Activated CD8-positive, alpha-beta memory T cell treated with anti-CD3 and anti-CD28 coated beads, Interleukin-2, amount 50 U/mL, for 1 hour (primary cell): ENCODE data around the gene SPPL2B.

Experiments
- DNase-seq: peaks from one replicate; pipeline ENCODE4 v3.0.0-alpha.2; 2020; ENCODE audit errors: extremely low read depth

The SPPL2B gene

GRCh38 chr19:2355168-2356035, 26.9 kb downstream of the SPPL2B start:
- no peak for DNase-seq

GRCh38 chr19:2356036-2356646, 27.7 kb downstream of the SPPL2B start:
- DNase-seq = no peak

DNA sequence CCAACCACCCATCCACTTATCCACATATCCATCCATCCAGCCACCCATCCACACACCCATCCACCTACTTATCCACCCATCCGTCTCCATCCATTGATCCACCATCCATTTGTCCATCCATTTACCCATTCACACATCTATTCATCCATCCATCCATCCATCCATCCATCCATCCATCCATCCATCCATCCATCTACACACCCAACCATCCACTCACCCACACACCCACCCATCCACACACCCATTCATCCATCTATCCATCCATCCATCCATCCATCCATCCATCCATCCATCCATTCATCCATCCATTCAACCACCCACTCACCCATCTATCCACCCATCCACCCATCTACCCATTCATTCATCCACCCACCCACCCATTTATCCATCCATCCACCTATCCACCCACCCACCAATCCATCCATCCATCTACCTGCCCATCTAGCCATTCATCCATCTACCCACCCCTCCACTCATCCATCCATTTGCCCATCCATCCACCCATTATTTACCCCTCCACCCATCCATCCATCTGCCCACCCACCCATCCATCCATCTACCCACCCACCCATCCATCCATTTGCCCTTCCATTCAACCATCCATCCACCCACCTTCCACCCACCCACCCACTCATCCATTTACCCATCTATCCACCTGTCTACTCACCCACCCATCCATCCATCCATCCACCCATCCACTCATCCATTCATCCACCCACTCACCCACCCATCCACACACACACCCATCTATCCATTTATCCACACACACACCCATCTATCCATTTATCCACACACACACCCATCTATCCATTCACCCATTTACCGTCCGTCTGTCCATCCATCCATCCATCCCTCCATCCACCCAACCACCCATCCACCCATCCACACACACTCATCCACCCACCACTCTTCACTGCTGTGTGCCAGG, 29.1 kb downstream of the SPPL2B start:
- DNase-seq = no peak

DNA sequence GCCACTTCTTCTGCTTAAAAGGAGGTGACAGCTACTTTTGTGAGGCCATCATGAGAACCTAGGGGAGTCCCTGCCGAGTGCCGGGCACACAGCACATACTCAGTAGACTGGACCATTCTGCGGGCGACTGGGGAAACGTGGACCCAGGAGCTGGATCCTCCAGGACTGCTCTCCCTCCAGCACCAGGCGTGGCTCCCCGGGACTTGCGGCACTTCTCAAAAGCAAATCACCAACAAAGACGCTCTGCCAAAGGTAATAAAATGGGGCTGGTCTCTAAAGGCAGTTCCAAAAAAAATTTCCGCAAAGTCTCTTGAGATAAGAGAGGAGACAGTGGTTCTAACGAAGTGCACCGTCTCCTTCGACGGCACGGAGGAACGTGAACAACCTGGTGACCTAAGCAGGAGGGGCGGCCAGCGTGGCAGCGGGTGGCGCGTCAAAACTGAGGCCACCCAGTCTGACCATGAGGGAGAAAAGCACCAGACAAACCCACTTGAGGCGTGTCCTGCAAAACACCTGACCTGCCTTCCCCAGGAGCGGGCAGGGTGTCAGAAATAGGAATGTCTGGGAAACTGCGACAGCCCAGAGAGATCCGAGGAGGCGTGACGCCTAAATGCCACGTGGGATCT, 30.2 kb downstream of the SPPL2B start:
- no peak for DNase-seq

DNA sequence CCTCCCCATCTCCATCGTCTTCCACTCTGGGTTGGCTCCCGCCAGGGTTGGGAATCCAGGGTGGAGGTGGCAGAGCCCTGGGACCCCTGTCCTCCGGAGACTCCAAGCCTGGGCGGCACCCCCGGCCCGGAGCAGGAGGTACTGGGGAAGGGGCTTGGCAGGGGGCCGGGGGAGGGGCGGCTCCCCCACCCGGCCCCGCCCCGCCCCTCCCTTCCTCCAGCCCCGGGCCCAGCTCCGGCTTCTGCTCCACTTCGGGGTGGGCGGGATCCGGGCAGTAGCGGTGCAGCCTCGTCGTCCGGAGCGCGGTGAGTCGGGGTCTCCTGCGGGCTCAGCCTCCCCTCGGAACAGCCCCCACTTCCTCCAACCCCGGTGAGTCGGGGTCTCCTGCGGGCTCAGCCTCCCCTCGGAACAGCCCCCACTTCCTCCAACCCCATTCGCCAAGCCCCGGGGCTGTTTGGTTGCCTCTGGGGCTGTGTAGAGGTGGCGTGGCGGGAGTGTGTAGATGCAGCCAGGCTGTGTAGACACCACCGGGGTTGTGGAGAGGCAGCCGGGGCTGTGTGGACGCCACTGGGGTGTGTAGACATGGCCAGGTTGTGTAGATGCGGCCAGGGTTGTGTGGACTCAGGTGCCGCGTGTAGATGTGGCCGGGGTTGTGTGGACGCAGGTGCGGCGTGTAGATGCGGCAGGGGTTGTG, 31.7 kb downstream of the SPPL2B start, which contains the start of gene TMPRSS9:
TMPRSS9 (plus strand) TSS at position 274 of the 694 bp plus-strand sequence. CDS start 29,521 bp downstream, outside the sequence.
- DNase-seq = no peak

- DNase-seq = no peak
Observed at GRCh38 chr19:2360833-2361232, 32.3 kb downstream of the SPPL2B start.

DNA sequence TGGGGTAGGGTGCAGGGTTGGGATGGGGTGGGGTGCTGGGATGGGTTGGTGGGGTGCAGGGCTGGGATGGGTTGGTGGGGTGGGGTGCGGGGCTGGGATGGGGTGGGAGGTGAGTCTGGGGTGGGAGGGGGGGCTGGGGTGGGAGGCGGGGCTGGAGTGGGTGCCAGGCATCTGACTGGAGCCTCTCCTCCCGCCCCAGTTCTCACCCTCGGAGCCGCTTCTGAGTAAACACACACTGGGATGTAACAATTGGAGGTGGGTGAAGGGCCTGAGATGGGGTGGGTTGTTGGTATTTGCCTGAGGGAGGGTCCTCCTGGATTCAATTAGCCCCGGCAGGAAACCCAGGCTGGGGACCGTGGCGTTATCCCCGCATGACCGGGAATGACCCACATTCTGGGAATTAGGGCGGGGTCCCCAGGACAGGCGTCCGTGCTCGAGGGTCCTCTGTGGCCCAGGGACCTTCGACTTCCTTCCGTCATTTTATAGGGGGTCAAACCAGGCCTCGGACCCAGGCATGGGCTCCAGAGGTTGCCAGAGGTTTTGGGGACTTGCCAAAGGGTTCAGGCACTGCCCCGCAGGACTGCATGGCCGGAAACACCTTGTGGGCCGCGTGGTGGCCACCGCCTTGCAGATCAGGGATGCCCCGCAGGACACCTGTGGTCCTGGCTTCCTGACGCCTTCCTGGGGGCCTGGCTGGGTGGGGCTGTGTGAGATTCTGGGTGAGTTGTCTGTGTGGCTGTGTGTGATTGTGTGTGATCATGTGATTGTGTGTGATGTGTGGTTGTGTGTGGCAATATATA, 33.0 kb downstream of the SPPL2B start:
- no peak for DNase-seq

DNA sequence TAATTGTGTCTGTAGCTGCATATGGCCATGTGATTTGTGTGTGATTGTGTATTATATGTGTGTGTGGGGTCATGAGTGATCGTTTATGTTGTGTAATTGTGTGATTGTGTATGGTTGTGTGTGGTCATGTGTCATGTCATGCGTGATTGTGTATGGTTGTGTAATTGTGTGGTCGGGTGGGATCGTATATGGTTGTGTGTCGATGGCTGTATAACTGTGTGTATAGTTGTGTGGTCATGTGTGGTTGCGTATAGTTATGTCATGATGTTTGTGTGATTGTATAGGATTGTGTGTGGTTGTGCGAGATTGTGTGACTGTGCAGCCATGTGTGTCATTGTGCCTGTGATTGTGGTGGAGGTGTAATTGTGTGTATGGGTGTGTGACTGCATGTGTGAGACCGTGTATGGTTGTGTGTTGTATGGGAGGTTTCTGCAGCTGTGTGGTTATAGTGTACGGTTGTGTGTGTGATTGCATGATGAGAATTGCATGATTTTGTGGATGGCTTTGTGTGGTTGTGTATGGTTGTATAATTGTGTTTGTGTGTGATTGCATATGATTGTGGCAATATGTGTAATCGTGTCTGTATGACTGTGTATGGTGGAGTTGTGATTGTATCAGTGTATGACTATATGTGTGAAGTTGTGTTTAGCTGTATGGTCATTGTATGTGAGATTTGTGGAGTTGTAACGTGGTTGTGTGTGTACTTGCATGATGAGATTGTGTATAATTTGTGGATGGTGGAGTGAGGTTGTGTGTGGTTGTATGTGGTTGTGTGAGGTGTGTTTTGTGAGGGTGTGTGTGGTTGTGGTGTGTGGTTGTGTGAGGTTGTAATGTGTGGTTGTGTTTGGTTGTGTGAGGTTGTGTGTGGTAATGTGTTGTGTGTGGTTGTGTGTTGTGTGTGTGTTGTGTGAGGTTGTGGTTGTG, 33.8 kb downstream of the SPPL2B start:
- DNase-seq = no peak

DNA sequence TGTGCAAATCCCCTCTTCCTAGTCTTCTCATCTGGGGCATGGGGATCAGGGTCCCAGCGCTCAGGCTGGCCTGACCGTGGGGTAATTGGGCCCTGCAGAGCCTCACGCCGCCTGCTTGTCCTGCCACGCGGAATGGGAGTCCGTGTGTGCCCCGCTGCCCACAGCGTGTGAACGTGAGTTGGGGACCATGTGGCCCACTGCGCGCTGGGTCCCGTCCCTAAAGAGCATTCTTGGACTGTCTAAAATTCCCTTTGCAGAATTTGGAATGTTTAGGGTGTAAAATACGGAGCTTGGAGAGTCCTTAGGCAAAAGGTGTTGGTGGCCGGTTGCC, 34.5 kb downstream of the SPPL2B start:
- DNase-seq = no peak

GRCh38 chr19:2363419-2363818, 34.9 kb downstream of the SPPL2B start:
- DNase-seq = no peak

DNA sequence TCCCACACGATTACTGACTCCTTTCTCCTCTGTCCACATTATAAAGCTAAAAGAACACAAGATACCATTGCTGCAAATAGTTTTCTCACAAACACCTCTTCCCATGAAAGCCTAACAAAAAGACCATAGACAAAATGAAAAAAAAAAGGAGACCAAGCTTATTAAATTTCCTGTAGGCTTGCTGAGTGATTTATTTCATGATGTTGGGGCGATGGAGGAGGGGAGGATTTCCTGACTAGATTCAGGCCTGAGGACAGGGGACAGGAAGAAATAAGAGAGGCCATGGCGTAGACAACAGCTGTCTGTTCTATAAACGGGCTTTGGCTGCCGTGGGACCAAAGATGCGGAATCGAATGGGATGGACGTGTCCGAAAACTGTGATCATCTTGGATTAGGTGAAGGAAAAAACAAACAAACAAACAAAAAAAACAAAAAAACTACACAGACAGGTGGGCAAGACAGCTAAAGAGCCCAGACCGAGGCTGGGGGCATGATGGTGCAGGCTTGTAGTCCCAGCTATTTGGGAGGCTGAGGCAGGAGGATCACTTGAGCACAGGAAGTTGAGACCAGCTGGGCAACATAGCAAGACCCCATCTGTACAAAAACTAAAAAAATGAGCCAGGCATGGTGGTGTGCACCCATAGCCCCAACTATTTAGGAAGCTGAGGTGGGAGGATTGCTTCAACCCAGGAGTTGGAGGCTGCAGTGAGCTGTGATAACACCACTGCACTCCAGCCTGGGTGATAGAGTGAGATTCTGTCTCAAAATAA, 36.9 kb downstream of the SPPL2B start:
- DNase-seq = no peak

DNA sequence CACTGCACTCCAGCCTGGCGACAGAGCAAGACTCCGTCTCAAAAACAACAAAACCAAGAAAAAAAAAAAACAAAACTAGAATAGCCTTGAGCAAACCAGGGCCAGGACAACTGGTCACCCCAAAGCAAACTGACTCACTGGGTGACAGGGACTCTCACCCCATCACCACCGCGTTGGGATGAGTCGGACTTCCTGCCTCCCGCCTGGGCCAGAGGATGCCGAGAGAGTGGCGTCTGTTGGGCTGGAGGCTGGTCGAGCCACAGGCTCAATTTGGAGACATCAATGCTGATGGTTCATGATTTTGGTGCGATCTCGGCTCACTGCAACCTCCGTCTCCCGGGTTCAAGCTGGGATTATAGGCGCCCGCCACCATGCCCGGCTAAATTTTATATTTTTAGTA, 43.2 kb downstream of the SPPL2B start:
- no peak for DNase-seq

GRCh38 chr19:2372076-2372612, 43.7 kb downstream of the SPPL2B start:
- no peak for DNase-seq

GRCh38 chr19:2374808-2375207, 46.3 kb downstream of the SPPL2B start:
- DNase-seq = no peak

DNA sequence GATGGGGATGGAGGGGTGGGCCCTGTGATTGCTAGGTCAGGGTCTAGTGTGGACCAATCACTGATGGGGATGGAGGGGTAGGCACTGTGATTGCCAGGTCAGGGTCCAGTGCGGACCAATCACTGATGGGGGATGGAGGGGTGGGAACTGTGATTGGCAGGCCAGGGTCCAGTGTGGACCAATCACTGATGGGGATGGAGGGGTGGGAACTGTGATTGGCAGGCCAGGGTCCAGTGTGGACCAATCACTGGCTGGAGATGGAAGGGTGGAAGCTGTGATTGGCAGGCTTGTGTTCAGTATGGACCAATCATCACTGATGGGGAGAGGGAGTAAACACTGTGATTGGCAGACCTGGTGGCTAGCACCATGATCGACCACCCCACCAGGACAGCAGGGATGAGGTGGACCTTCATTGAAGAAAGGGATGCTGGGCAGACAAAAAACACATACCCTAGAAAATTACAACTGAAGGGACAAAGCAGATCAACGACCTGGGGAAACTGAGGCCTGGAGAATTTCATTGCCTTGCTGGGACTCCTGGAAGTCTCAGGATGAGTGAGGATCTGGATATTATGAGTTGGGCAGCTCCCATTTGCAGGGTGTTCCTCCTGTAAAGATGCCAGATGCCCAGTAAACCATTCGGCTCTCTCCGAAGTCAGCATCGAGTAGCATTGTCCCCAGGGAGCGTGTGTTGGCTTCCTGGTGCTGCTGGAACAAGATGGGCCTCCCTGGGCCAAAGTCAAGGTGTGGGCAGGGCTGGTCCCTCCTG, 47.1 kb downstream of the SPPL2B start:
- no peak for DNase-seq

- no peak for DNase-seq
Observed at GRCh38 chr19:2376784-2377519, 48.5 kb downstream of the SPPL2B start.

- no peak for DNase-seq
Observed at GRCh38 chr19:2380567-2380966, 52.1 kb downstream of the SPPL2B start.
